ENCODE measurements around the gene ZNF407.
"Not testable (repeated sequence)": the region's sequence is repeated elsewhere in the genome, so short reads cannot be mapped to it uniquely, and the experiment has no call there.

Gene ZNF407

GRCh38 chr18:74947875-74948274 is 350.2 kb downstream of the ZNF407 start:
- in situ Hi-C loops (cut with MboI; ENCODE audit: low sequenced_read_pairs), result no loop called here

GRCh38 chr18:74949611-74950010 is 351.9 kb downstream of the ZNF407 start:
- in situ Hi-C loops (cut with MboI; ENCODE audit: low sequenced_read_pairs), result no loop called here

- in situ Hi-C loops (cut with MboI; ENCODE audit: low sequenced_read_pairs), result no loop called here
Measured at GRCh38 chr18:74950479-74950878, 352.8 kb downstream of the ZNF407 start.

GRCh38 chr18:74951165-74951760 is 353.6 kb downstream of the ZNF407 start:
- in situ Hi-C loops (cut with MboI; ENCODE audit: low sequenced_read_pairs), result no loop called here

GRCh38 chr18:74957588-74958224 is 360.0 kb downstream of the ZNF407 start:
- in situ Hi-C loops (cut with MboI; ENCODE audit: low sequenced_read_pairs), result no loop called here

- in situ Hi-C loops (cut with MboI; ENCODE audit: low sequenced_read_pairs), result no loop called here
Measured at GRCh38 chr18:74959216-74959615, 361.5 kb downstream of the ZNF407 start.

- in situ Hi-C loops (cut with MboI; ENCODE audit: low sequenced_read_pairs), result no loop called here
Measured at GRCh38 chr18:74961596-74961995, 363.9 kb downstream of the ZNF407 start.

GRCh38 chr18:74963820-74964446 is 366.3 kb downstream of the ZNF407 start:
- in situ Hi-C loops (cut with MboI; ENCODE audit: low sequenced_read_pairs), result no loop called here

GRCh38 chr18:74965682-74966081 is 368.0 kb downstream of the ZNF407 start:
- in situ Hi-C loops (cut with MboI; ENCODE audit: low sequenced_read_pairs), result no loop called here

- in situ Hi-C loops (cut with MboI; ENCODE audit: low sequenced_read_pairs), result no loop called here
Measured at GRCh38 chr18:74967438-74967837, 369.8 kb downstream of the ZNF407 start.

GRCh38 chr18:74967979-74968378 is 370.3 kb downstream of the ZNF407 start:
- in situ Hi-C loops (cut with MboI; ENCODE audit: low sequenced_read_pairs), result no loop called here

GRCh38 chr18:74971358-74971757 is 373.7 kb downstream of the ZNF407 start:
- in situ Hi-C loops (cut with MboI; ENCODE audit: low sequenced_read_pairs), result not testable (repeated sequence)

- in situ Hi-C loops (cut with MboI; ENCODE audit: low sequenced_read_pairs), result not testable (repeated sequence)
Measured at GRCh38 chr18:74971776-74972175, 374.1 kb downstream of the ZNF407 start.

GRCh38 chr18:74972354-74972753 is 374.7 kb downstream of the ZNF407 start:
- in situ Hi-C loops (cut with MboI; ENCODE audit: low sequenced_read_pairs), result no loop called here

GRCh38 chr18:74975001-74975400 is 377.3 kb downstream of the ZNF407 start:
- in situ Hi-C loops (cut with MboI; ENCODE audit: low sequenced_read_pairs), result no loop called here

GRCh38 chr18:74976331-74976909 is 378.8 kb downstream of the ZNF407 start:
- in situ Hi-C loops (cut with MboI; ENCODE audit: low sequenced_read_pairs), result no loop called here

- in situ Hi-C loops (cut with MboI; ENCODE audit: low sequenced_read_pairs), result no loop called here
Measured at GRCh38 chr18:74977041-74977440, 379.4 kb downstream of the ZNF407 start.

- in situ Hi-C loops (cut with MboI; ENCODE audit: low sequenced_read_pairs), result no loop called here
Measured at GRCh38 chr18:74980669-74981068, 383.0 kb downstream of the ZNF407 start.

GRCh38 chr18:74981476-74981875 is 383.8 kb downstream of the ZNF407 start:
- in situ Hi-C loops (cut with MboI; ENCODE audit: low sequenced_read_pairs), result no loop called here

- in situ Hi-C loops (cut with MboI; ENCODE audit: low sequenced_read_pairs), result no loop called here
Measured at GRCh38 chr18:74982946-74983635, 385.4 kb downstream of the ZNF407 start.

GRCh38 chr18:74989134-74989533 is 391.5 kb downstream of the ZNF407 start:
- in situ Hi-C loops (cut with MboI; ENCODE audit: low sequenced_read_pairs), result no loop called here

Data from HL-60/S4 treated with retinoic acid at 250 ng/mL for 4 days and 3 days (cell line).